Choroid plexus epithelial cell (primary cell): ENCODE measurements around the gene NELL1.

Experiments used
- DNase-seq: peaks from one replicate; pipeline ENCODE4 v3.0.0-alpha.2; 2010; ENCODE audit warnings: low read depth
- H3K4me3 ChIP-seq: 2 replicates; pipeline ENCODE4 v1.5.1; 2011; ENCODE audit warnings: low read depth, mild to moderate bottlenecking, control low read depth, low read length, moderate library complexity
- CTCF ChIP-seq: conservative IDR thresholded peaks from 2 replicates; pipeline ENCODE4 v1.5.1; 2011; ENCODE audit warnings: low read depth, mild to moderate bottlenecking, control low read depth, inconsistent platforms, low read length, moderate library complexity

NELL1 gene

DNA sequence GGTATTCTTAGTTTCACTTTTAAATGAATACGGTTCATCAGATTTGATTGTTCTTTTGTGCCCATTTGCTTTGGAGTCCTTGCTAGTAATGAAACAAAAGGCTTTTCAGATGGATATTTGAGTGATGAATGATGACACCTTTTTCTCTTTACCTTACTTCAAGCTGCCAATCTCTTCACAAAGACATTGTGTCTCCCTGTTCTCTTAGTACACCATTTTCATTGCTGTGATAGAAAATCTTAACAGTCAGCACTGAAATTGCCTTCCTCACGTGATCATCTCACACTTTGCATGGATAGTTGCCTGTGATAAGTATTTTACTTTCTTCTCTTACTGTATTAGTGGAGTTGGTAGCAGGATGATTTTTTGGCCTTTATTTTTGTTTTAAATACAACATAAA lies 396.6 kb downstream of the NELL1 start:
- H3K4me3 ChIP-seq, result no peak overlapping the region
- DNase-seq, result no peak
- TF ChIP-seq CTCF, result no peak

- DNase-seq, result no peak
- no peak overlapping the region for H3K4me3 ChIP-seq
- no peak for TF ChIP-seq CTCF
Measured at GRCh38 chr11:21068886-21069285, 399.5 kb downstream of the NELL1 start.

- TF ChIP-seq CTCF, result no peak
- DNase-seq, result no peak
- no peak overlapping the region for H3K4me3 ChIP-seq
Measured at GRCh38 chr11:21069909-21070308, 400.5 kb downstream of the NELL1 start.

- TF ChIP-seq CTCF, result no peak
- no peak for DNase-seq
- no peak overlapping the region for H3K4me3 ChIP-seq
Measured at GRCh38 chr11:21072558-21072957, 403.2 kb downstream of the NELL1 start.

DNA sequence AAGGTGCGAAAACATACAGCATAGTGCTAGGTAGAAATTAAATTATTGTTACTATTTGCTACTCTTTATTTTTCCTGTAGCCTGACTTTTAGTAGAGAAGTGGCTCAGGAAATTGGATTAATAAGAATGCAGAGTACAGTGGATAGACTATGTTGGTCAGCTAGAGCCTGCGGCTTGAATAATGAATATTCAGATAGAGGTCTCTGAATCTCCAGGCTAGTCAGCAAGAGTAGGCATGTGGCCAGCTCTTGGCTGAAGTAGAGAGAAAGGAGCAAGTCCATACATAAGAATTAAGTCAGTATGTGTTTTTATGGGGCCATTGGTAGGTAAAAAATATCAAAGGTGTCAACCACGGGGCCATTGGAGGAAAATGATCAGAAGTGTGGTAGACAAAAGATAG lies 413.5 kb downstream of the NELL1 start:
- no peak for TF ChIP-seq CTCF
- no peak for DNase-seq

GRCh38 chr11:21088930-21089329 lies 419.5 kb downstream of the NELL1 start:
- no peak overlapping the region for H3K4me3 ChIP-seq
- no peak for TF ChIP-seq CTCF
- DNase-seq, result no peak

More for the DNA sequence above, 413.5 kb downstream of the NELL1 start:
- H3K4me3 ChIP-seq, result no peak overlapping the region

- DNase-seq, result no peak
- TF ChIP-seq CTCF, result no peak
- H3K4me3 ChIP-seq, result no peak overlapping the region
Measured at GRCh38 chr11:21104641-21105040, 435.3 kb downstream of the NELL1 start.
